GM18520 (cell line): Measurements from ENCODE around the gene C3orf20.

ENCODE experiments used
- ATAC-seq: cut with Tn5 transposase; IDR thresholded peaks from one replicate; pipeline ENCODE4 v1.9.1; 2021; ENCODE audit not compliant: unreplicated experiment

C3orf20 gene

GRCh38 chr3:14772533-14773138 lies 97.7 kb downstream of the C3orf20 start:
- ATAC-seq: no peak

DNA sequence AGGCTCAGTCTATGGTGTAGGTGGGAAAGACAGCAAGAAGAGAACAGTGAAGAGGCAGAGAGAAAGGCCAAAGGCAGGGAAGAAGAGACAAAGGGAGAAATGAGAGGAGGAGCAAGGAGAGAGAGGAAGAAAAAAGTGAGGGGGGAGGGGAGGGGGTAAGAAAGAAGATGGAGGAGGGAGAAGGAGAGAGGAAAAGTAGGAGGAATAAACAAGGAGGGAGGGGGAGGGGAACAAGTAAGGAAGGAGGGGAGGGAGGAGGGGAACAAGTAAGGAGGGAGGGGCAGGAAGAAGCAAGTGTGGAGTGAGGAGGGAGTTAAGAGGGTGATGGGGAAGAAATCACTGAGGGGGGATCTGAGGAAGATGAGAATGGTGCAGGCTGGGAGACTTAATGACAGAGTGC lies 98.3 kb downstream of the C3orf20 start:
- ATAC-seq: no peak

- no peak for ATAC-seq
Observed at GRCh38 chr3:14773691-14774128, 98.8 kb downstream of the C3orf20 start.

DNA sequence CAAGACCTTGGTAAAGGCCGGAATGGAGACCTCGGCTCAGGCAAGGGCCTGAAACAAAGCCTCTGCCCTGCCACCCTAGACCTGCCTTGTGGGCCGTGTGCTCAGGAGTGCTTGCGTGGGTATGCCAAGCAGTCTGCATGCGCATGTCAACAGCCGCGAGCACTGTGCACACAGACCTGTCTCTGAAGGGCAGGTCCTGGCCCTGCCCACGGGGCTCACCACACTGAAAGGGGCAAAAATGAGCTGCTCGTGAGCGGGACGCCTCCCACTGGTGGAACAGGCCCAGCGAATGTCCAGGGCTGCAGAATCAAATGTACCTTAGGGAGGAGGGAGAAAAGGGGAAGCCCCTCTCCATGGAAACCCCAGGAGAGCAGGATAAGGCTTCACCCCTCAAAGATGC lies 99.5 kb downstream of the C3orf20 start:
- no peak for ATAC-seq

GRCh38 chr3:14775011-14775410 lies 100.1 kb downstream of the C3orf20 start:
- no peak for ATAC-seq

GRCh38 chr3:14775563-14775962 lies 100.6 kb downstream of the C3orf20 start:
- ATAC-seq: no peak

DNA sequence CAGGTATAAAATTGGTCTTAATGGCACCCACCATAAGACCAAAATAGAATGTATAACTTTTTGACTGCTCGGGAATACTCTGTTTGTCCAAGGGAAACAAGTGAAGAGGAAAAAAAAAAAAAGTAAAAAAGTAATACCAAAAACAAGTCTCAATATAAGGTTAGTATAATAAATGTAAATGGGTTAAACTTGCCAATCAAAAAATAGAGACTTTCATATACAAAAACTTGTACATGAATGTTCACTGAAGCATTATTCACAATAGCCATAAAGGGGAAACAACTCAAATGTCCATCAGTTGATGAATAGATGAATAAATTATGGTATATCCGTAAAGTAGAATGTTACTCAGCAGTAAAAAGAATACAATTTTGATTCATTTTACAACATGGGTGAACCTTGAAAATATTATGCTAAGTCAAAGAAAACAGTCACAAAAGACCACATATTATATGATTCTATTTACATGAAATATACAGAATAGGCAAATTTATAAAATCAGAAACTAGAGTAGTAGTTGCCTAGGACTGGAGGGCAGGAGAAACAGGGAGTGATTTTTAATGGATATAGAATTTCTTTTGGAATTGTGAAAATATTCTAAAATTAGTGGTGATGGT lies 104.2 kb downstream of the C3orf20 start:
- no peak for ATAC-seq

GRCh38 chr3:14780927-14781507 lies 106.1 kb downstream of the C3orf20 start:
- ATAC-seq: no peak

- no peak for ATAC-seq
Observed at GRCh38 chr3:14783480-14784086, 108.6 kb downstream of the C3orf20 start.

GRCh38 chr3:14784087-14784681 lies 109.2 kb downstream of the C3orf20 start:
- no peak for ATAC-seq

DNA sequence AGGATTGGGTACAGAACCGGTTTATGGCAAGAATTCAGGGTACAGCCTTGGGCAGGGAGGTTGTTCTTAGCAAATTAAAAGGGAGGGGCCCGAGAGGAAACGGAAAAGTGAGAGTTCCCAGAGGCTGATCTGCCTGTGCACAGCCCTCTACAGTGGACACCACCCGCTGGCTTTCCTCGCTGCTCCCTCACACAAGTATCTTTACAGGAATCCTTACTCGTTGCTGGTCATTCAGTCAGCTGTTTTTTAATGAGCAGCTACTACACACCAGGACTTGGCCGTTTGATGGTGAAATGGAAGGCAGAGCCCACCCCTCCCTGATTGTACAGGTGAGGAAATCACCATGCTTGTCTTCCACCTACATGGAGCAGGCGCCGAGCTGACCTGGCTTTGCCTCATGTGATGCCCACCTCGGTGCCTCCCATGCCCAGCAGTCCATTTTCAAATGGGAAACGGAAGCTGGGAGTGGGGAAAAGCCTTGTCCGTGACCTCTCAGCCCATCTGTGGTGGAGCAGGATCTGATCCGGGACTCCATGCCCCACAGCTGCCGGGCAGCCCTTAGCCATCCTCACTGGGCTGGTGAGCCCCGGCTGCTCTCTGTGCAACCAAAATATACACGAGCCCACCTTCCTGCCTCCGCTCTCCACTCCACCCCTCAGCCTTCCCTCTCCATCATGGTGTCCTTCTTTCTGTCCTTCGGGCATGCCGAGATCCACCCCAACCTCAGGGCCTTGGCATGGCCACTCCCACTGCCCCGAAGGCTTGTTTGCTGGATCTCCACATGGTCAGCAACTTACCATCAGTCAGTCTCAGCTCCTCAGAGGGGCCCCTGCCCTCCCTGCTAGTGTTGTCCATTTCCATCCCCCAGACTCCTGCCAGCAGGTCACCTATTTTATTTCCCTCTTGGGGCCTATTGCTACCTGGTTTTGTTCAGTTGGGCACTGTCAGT lies 110.5 kb downstream of the C3orf20 start:
- ATAC-seq: no peak

DNA sequence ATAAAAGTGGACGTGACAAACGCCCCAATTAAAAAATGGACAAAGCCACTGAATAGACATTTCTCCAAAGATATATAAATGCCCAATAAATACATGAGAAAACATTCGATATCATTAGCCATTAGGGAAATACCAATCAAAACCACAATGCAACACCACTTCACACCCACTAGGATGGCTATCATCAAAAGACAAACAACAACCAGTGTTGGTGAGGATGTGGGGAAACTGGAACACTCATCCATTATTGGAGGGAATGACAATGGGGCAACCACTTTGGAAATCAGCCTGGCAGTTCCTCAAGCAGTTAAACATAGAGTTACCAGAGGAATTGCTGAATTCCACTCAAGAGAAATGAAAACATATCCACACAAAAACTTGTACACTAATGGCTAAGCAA lies 111.4 kb downstream of the C3orf20 start:
- ATAC-seq: no peak

- no peak for ATAC-seq
Observed at GRCh38 chr3:14787630-14788029, 112.7 kb downstream of the C3orf20 start.

- ATAC-seq: no peak
Observed at GRCh38 chr3:14788644-14789043, 113.7 kb downstream of the C3orf20 start.

GRCh38 chr3:14789221-14789620 lies 114.3 kb downstream of the C3orf20 start:
- ATAC-seq: no peak

GRCh38 chr3:14789640-14790285 lies 114.8 kb downstream of the C3orf20 start:
- no peak for ATAC-seq

- no peak for ATAC-seq
Observed at GRCh38 chr3:14791343-14791945, 116.5 kb downstream of the C3orf20 start.

DNA sequence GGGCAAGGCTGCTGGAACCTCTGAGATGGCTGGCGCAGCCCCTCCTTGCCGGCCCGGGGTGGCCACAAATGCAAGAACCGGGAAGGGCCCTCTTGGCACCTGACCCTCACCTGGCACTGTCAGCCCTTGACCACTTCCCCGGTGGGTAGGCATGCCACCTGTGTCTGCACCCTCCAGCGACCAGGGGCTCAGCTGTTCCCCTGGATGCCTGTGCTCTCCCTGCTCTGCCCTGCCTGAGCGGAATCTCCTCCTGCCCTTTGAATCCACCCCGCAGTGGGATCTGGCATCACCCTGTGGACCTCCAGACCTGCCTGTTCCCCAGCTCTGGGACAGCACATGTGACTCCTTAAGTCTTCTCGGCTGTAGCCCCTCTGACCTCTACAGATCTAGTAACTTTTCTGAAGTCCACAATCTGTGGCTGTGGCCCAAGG lies 117.8 kb downstream of the C3orf20 start:
- no peak for ATAC-seq

DNA sequence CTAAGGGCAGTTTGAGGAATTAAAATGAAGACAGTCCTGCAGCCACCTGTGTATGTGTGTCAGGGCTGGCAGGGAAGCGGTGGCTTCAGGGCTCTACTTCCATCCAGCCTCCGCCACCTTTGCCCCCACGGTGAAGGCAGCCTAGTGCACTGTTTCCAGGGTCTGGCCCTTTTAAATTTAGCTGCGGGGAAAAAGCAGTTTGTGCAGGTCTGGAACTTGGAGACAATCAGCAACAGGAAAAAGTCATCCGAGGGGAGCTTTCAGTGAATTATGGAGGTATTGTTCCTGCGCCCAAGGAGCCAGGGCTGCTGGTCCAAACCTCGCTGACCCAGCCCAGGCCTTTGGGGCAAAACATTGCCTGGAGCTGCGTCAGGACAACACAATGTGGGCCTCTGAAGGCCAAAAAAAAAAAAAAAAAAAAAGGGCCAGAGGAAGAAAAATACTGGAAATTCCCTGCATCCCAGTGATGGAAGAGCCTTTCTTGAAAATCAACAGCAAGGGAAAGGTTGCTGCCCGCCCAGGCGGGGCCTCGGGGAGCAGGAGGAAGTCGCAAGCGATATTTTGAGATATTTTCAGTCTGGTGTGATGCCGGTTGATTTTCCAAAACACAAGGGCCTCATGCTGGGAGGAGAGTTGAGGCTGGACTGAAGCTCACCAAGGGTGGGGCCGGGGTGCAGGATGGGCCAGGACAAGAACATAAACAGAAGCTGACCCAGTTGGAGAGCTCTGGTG lies 118.4 kb downstream of the C3orf20 start:
- ATAC-seq: no peak
